PC-3 (cell line): Measurements from ENCODE around the gene TTC6. TPM values are rescaled to one million over a fixed set of nuclear protein-coding genes. Genes with fewer than 3 reads are reported as not detected.
A peak's percentile ranks its signal among the peaks of the same experiment; 100 is the strongest.

Experiments
- ATAC-seq: fragments of 200-7000 bp; cut with Tn5 transposase; 2 replicates; pipeline ENCODE4 v1.9.1; 2020; ENCODE audit warnings: mild to moderate bottlenecking, moderate library complexity
- BruUV-seq: library from RNA; stranded (reverse); fragments of 400-500 nt; replicated peaks from 2 replicates; lab custom pipeline; 2021; lab: Mats Ljungman, UMichigan
- CTCF ChIA-PET: fragments of 300-600 bp; sonication (Branson Sonifier 250); formaldehyde crosslinking; loops from one replicate; lab custom pipeline; 2022; ENCODE audit warnings: antibody characterized with exemption; lab: Charles Lee
- POLR2A ChIA-PET: fragments of 300-600 bp; sonication (Branson Sonifier 250); formaldehyde crosslinking; loops from one replicate; lab custom pipeline; 2022; ENCODE audit warnings: antibody characterized with exemption; ENCODE audit not compliant: unreplicated experiment; lab: Charles Lee
- DNase-seq: peaks from one replicate; pipeline ENCODE4 v3.0.0-alpha.2; 2015
- H2AFZ ChIP-seq: fragments of 300-600 bp; sonication (generic); 2 replicates; pipeline ENCODE4 v1.6.0; 2016; ENCODE audit warnings: antibody characterized with exemption, low read length
- H3F3A ChIP-seq: fragments of 300-600 bp; sonication (generic); one replicate; pipeline ENCODE4 v1.6.0; 2017; ENCODE audit warnings: antibody characterized with exemption, low read length, control low read depth, mild to moderate bottlenecking; ENCODE audit not compliant: unreplicated experiment
- H3K27ac ChIP-seq: fragments of 300-600 bp; sonication (generic); 2 replicates; pipeline ENCODE4 v1.5.1; 2016; ENCODE audit warnings: mild to moderate bottlenecking, low read length
- H3K27me3 ChIP-seq: fragments of 300-600 bp; sonication (generic); 2 replicates; pipeline ENCODE4 v1.6.1; 2016; ENCODE audit warnings: low read length, mixed read lengths
- H3K36me3 ChIP-seq: fragments of 300-600 bp; sonication (generic); 2 replicates; pipeline ENCODE4 v1.6.1; 2016; ENCODE audit warnings: low read depth, mixed run types, low read length, mixed read lengths
- H3K4me1 ChIP-seq: fragments of 300-600 bp; sonication (generic); 2 replicates; pipeline ENCODE4 v1.5.1; 2016; ENCODE audit warnings: low read length; ENCODE audit not compliant: insufficient read depth
- H3K4me2 ChIP-seq: fragments of 300-600 bp; sonication (generic); 2 replicates; pipeline ENCODE4 v1.6.0; 2016; ENCODE audit warnings: low read length
- H3K4me3 ChIP-seq: fragments of 300-600 bp; sonication (generic); 2 replicates; pipeline ENCODE4 v1.5.1; 2016; ENCODE audit warnings: mild to moderate bottlenecking, low read length, mixed read lengths
- H3K79me2 ChIP-seq: fragments of 300-600 bp; sonication (generic); 2 replicates; pipeline ENCODE4 v1.6.1; 2017; ENCODE audit warnings: low read length, mixed read lengths
- H3K9ac ChIP-seq: fragments of 300-600 bp; sonication (generic); 2 replicates; pipeline ENCODE4 v1.6.0; 2016; ENCODE audit warnings: mild to moderate bottlenecking, low read length
- H3K9me2 ChIP-seq: fragments of 300-600 bp; sonication (generic); replicated peaks from 2 replicates; pipeline ENCODE4 v1.6.1; 2016; ENCODE audit warnings: mixed run types, low read length, mixed read lengths
- H3K9me3 ChIP-seq: fragments of 300-600 bp; sonication (generic); 2 replicates; pipeline ENCODE4 v1.6.1; 2016; ENCODE audit warnings: low read length, mixed read lengths
- H4K20me1 ChIP-seq: fragments of 300-600 bp; sonication (generic); 2 replicates; pipeline ENCODE4 v1.6.1; 2016; ENCODE audit warnings: low read length, mixed read lengths
- EZH2 ChIP-seq: fragments of 300-600 bp; sonication (generic); IDR thresholded peaks from one replicate; pipeline ENCODE4 v1.6.1; 2017; ENCODE audit warnings: antibody characterized with exemption, mild to moderate bottlenecking, low read length; ENCODE audit not compliant: unreplicated experiment
- EZH2phosphoT487 ChIP-seq: fragments of 300-600 bp; sonication (generic); IDR thresholded peaks from 2 replicates; pipeline ENCODE4 v1.6.1; 2018; ENCODE audit warnings: mild to moderate bottlenecking, antibody characterized with exemption, low read length, borderline replicate concordance
- intact Hi-C: fragments of 100-400 bp; cut with micrococcal nuclease; formaldehyde crosslinking; loops from 2 replicates; pipeline ENCODE4 v1.9.0; 2023
- total RNA-seq: library from RNA; depleted of rRNA; stranded (reverse); fragments of >200 nt; gene quantifications from 2 replicates; pipeline ENCODE4 v1.2.3, GENCODE V29; 2014
- TF ChIP-seq, protein P1 (sequence below): fragments of 300-600 bp; sonication (generic); conservative IDR thresholded peaks from 2 replicates; pipeline ENCODE4 v1.5.1; 2017; ENCODE audit warnings: antibody characterized with exemption, low read depth, mild to moderate bottlenecking, low read length

The TTC6 gene
- total RNA-seq, 1 experiment from 2014 or later: 13.4 TPM

GRCh38 chr14:37598747-37599506 lies 3.5 kb downstream of the TTC6 start:
- peak overlapping the region; percentile 55 for H2AFZ ChIP-seq
- H3K27me3 ChIP-seq: no peaks in the 10 kb centered on the region
- no TSS peak for BruUV-seq

DNA sequence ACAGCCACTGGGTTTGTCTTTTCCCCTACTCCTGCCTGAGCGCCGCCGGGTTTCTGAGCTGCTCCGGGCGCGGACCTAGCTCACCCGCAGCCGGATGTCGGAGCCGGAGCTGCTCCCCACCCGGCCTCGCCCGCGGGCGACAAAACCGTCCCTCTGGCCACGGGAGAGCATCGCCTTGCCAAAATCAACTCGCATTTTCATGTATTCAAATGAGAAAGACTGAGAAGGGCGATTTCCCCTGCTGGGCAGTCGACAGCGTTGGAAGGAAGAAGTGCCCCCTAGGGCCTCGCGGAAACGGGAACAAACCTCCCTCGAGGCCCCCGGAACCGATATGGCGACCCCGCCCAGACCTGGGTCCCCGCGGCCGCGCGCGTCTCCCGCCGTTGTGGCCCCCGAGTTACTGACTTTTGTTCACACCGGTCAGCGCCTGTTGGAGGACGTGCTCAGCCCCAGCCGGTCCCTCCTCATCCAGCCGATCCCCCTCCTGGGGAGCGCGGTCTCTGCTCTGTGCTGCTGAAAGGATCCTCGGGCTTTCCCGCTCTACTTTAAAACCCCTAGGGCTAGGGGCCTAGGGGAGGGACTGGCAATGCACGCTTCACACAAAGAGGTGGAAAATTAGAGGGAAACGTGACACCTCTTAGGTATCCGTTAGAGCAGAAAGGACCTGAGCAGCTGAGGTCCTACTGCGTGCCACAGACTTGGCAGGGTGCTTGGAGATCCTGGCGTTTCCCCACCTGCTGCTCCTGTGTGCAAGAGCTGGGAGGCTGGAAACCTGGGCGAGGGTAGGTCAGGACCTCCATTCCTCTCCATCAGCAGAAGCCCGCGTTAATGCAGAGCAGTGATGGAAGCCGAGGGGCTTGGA lies 4.3 kb downstream of the TTC6 start:
- H3F3A ChIP-seq: no peaks in the 10 kb centered on the region
- TF ChIP-seq EZH2 (no peak), EZH2phosphoT487 (no peak)
- TF ChIP-seq, protein P1, sequence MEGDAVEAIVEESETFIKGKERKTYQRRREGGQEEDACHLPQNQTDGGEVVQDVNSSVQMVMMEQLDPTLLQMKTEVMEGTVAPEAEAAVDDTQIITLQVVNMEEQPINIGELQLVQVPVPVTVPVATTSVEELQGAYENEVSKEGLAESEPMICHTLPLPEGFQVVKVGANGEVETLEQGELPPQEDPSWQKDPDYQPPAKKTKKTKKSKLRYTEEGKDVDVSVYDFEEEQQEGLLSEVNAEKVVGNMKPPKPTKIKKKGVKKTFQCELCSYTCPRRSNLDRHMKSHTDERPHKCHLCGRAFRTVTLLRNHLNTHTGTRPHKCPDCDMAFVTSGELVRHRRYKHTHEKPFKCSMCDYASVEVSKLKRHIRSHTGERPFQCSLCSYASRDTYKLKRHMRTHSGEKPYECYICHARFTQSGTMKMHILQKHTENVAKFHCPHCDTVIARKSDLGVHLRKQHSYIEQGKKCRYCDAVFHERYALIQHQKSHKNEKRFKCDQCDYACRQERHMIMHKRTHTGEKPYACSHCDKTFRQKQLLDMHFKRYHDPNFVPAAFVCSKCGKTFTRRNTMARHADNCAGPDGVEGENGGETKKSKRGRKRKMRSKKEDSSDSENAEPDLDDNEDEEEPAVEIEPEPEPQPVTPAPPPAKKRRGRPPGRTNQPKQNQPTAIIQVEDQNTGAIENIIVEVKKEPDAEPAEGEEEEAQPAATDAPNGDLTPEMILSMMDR: no peak; the same call in 1 of the 2 replicates
- intact Hi-C loops: loop anchor here (2.0 kb wide), 2 partner anchors 41 to 97 kb away; no protein-coding TSS in a partner anchor
- H2AFZ ChIP-seq: peak overlapping the region; percentile 55
- no TSS peak for BruUV-seq
- ChIA-PET POLR2A (interaction anchor here (0.5 to 0.8 kb wide), 5 partner anchors 15 to 760 kb away, joined by 3 read pairs; no protein-coding TSS in a partner anchor), CTCF (interaction anchor here (1.0 to 1.1 kb wide), 3 partner anchors 98 to 353 kb away, joined by 3 to 4 read pairs (median 4); no protein-coding TSS in a partner anchor)
- H3K36me3 ChIP-seq: no peaks in the 10 kb centered on the region
- peaks cover 47% of the 10 kb centered on the region for H3K4me1 ChIP-seq
- no peaks in the 10 kb centered on the region for H3K9me3 ChIP-seq
- H3K27me3 ChIP-seq: no peaks in the 10 kb centered on the region
- H3K9me2 ChIP-seq: no peaks in the 10 kb centered on the region
- ATAC-seq: peak; percentile 4
- H3K79me2 ChIP-seq: peaks cover 56% of the 10 kb centered on the region
- peak overlapping the region; percentile 93 for H3K4me3 ChIP-seq
- H3K9ac ChIP-seq: peak overlapping the region; percentile 99
- peak overlapping the region; percentile 99 for H3K27ac ChIP-seq
- peak; percentile 63 for DNase-seq
- H3K4me2 ChIP-seq: peak overlapping the region; percentile 84
- H4K20me1 ChIP-seq: no peaks in the 10 kb centered on the region

More at GRCh38 chr14:37598747-37599506, 3.5 kb downstream of the TTC6 start:
- Histone ChIP-seq H3K4me1 (peaks cover 47% of the 10 kb centered on the region), H3F3A (no peaks in the 10 kb centered on the region), H3K27ac (peak overlapping the region; percentile 99), H3K9me2 (no peaks in the 10 kb centered on the region), H3K4me2 (peak overlapping the region; percentile 84), H3K9me3 (no peaks in the 10 kb centered on the region), H3K36me3 (peaks cover 2% of the 10 kb centered on the region), H3K4me3 (peak overlapping the region; percentile 93), H3K79me2 (peaks cover 64% of the 10 kb centered on the region), H4K20me1 (peaks cover 2% of the 10 kb centered on the region), H3K9ac (peak overlapping the region; percentile 99)
- ChIA-PET POLR2A (interaction anchor here (0.6 to 0.8 kb wide), 4 partner anchors 14 to 759 kb away, joined by 3 to 4 read pairs (median 3); no protein-coding TSS in a partner anchor), CTCF (interaction anchor here (1.0 kb wide), 2 partner anchors 99 to 276 kb away, joined by 3 to 4 read pairs; no protein-coding TSS in a partner anchor)
- intact Hi-C loops: loop anchor here (2.0 kb wide), 1 partner anchor 98 kb away; no protein-coding TSS in a partner anchor
- TF ChIP-seq, protein P1: no peak
- TF ChIP-seq EZH2 (no peak), EZH2phosphoT487 (no peak)
- DNase-seq (peak; percentile 10), ATAC-seq (no peak)
